Endothelial cell of umbilical vein (primary cell): ENCODE measurements around the gene MOB3C. TPM values are rescaled to one million over a fixed set of nuclear protein-coding genes. Genes with fewer than 3 reads are reported as not detected.

Experiments used
- BruUV-seq: library from RNA; stranded (reverse); fragments of 400-500 nt; replicated peaks from 2 replicates; lab custom pipeline; 2021; lab: Mats Ljungman, UMichigan
- CTCF ChIA-PET: fragments of 300-600, 350-600 bp; sonication (Branson Sonifier 250); formaldehyde crosslinking; loops from one replicate; lab custom pipeline; 2021; ENCODE audit warnings: antibody characterized with exemption, inconsistent platforms; lab: Charles Lee
- POLR2A ChIA-PET: fragments of 300-600, 350-600 bp; sonication (Branson Sonifier 250); formaldehyde crosslinking; loops from one replicate; lab custom pipeline; 2021; ENCODE audit warnings: antibody characterized with exemption, inconsistent platforms; lab: Charles Lee
- DNase-seq: peaks from one replicate; pipeline ENCODE4 v3.0.0-alpha.2; 2011; ENCODE audit warnings: low read depth, low spot score
- FAIRE-seq: peaks from 2 replicates; lab custom pipeline; 2011; peaks lifted over from hg19 to GRCh38; lab: Jason Lieb, UNC
- H2AFZ ChIP-seq: 2 replicates; pipeline ENCODE4 v1.6.0; 2012; ENCODE audit warnings: low read depth, low read length, control low read depth, inconsistent platforms
- H3K27ac ChIP-seq: 2 replicates; pipeline ENCODE4 v1.5.1; 2011; ENCODE audit warnings: low read depth, mild to moderate bottlenecking, control low read depth, low read length, moderate library complexity; ENCODE audit not compliant: insufficient read depth
- H3K27me3 ChIP-seq, 2 experiments: 2 replicates each; pipeline versions ENCODE4 v1.6.0 to v1.6.1; 2011; ENCODE audit warnings: low read length in 2 of 2, mixed read lengths in 1 of 2; ENCODE audit not compliant: control insufficient read depth in 2 of 2, insufficient read depth in 2 of 2
- H3K36me3 ChIP-seq, 2 experiments: 2 replicates in 1 of 2; 3 replicates in 1 of 2; pipeline ENCODE4 v1.5.1; 2011; ENCODE audit warnings: low read length in 2 of 2, mild to moderate bottlenecking in 1 of 2, moderate library complexity in 1 of 2; ENCODE audit not compliant: control insufficient read depth in 2 of 2, insufficient read depth in 2 of 2; ENCODE audit errors: extremely low read depth in 1 of 2
- H3K4me1 ChIP-seq: 3 replicates; pipeline ENCODE4 v1.5.1; 2011; ENCODE audit warnings: mild to moderate bottlenecking, low read length; ENCODE audit not compliant: control insufficient read depth, insufficient read depth; ENCODE audit errors: extremely low read depth
- H3K4me2 ChIP-seq: 2 replicates; pipeline ENCODE4 v1.6.1; 2011; ENCODE audit warnings: low read length, control low read depth, mixed read lengths; ENCODE audit not compliant: insufficient read depth
- H3K4me3 ChIP-seq, 3 experiments: fragments of 200-600 bp in 1 of 3; sonication (generic), shearing (Covaris generic) in 1 of 3; replicated peaks in 1 of 3; 2 replicates each; pipeline ENCODE4 v1.5.1; 2011 to 2016; ENCODE audit warnings: control low read depth in 3 of 3, low read length in 3 of 3, mild to moderate bottlenecking in 2 of 3, inconsistent platforms in 1 of 3, low read depth in 1 of 3, moderate library complexity in 1 of 3; ENCODE audit not compliant: insufficient read depth in 1 of 3
- H3K79me2 ChIP-seq: 2 replicates; pipeline ENCODE4 v1.6.0; 2012; ENCODE audit warnings: low read length, inconsistent platforms; ENCODE audit not compliant: control insufficient read depth, insufficient read depth
- H3K9ac ChIP-seq: replicated peaks from 2 replicates; pipeline ENCODE3; 2011; ENCODE audit warnings: low read length, control low read depth; ENCODE audit not compliant: insufficient read depth; ENCODE audit errors: extremely low read depth
- H3K9me1 ChIP-seq: replicated peaks from 3 replicates; pipeline ENCODE4 v1.6.0; 2011; ENCODE audit warnings: mild to moderate bottlenecking, low read length; ENCODE audit not compliant: control insufficient read depth, insufficient read depth; ENCODE audit errors: extremely low read depth
- H3K9me3 ChIP-seq: replicated peaks from 2 replicates; pipeline ENCODE4 v1.5.1; 2012; ENCODE audit warnings: low read length, inconsistent platforms; ENCODE audit not compliant: control insufficient read depth, insufficient read depth
- H4K20me1 ChIP-seq: replicated peaks from 2 replicates; pipeline ENCODE3; 2011; ENCODE audit warnings: mild to moderate bottlenecking, low read length; ENCODE audit not compliant: control insufficient read depth, insufficient read depth; ENCODE audit errors: extremely low read depth
- CTCF ChIP-seq, 2 donors: IDR thresholded peaks; 1 replicate in 1 of 2; 2 replicates in 1 of 2; pipeline ENCODE4 v1.5.1; 2011; ENCODE audit warnings: low read length in 2 of 2, mild to moderate bottlenecking in 2 of 2, moderate library complexity in 2 of 2, control low read depth in 1 of 2, inconsistent platforms in 1 of 2, low read depth in 1 of 2; ENCODE audit not compliant: insufficient read depth in 1 of 2; ENCODE audit errors: extremely low read depth in 1 of 2
- EZH2 ChIP-seq: IDR thresholded peaks from 2 replicates; pipeline ENCODE4 v1.6.1; 2012; ENCODE audit warnings: borderline replicate concordance, low read depth, mild to moderate bottlenecking, moderate library complexity, low read length, inconsistent platforms; ENCODE audit not compliant: severe bottlenecking
- FOS ChIP-seq: IDR thresholded peaks from 2 replicates; pipeline ENCODE4 v1.6.1; 2011; ENCODE audit warnings: mild to moderate bottlenecking, low read length, moderate library complexity, borderline replicate concordance; ENCODE audit not compliant: insufficient read depth
- GATA2 ChIP-seq: IDR thresholded peaks from 2 replicates; pipeline ENCODE4 v1.7.0; 2011; ENCODE audit warnings: low read depth, mild to moderate bottlenecking, moderate library complexity, mixed read lengths, low read length; ENCODE audit not compliant: insufficient read length, insufficient read depth
- JUN ChIP-seq: IDR thresholded peaks from 2 replicates; pipeline ENCODE4 v1.6.1; 2011; ENCODE audit warnings: borderline replicate concordance, low read depth; ENCODE audit not compliant: insufficient read length, insufficient read depth
- MYC ChIP-seq: IDR thresholded peaks from one replicate; pipeline ENCODE4 v1.6.1; 2011; ENCODE audit warnings: mild to moderate bottlenecking, low read depth, low read length
- POLR2A ChIP-seq: IDR thresholded peaks from 2 replicates; pipeline ENCODE4 v1.6.1; 2012; ENCODE audit warnings: low read depth, mild to moderate bottlenecking, control low read depth, low read length
- POLR2AphosphoS5 ChIP-seq: IDR thresholded peaks from 2 replicates; pipeline ENCODE4 v1.6.1; 2012; ENCODE audit warnings: low read depth, mild to moderate bottlenecking, control low read depth, low read length, moderate library complexity; ENCODE audit not compliant: insufficient read depth
- dilution Hi-C: fragments of 300-500 bp; cut with MboI; formaldehyde crosslinking; loops from one replicate; pipeline ENCODE4 v1.15.0; 2019; ENCODE audit warnings: low sequenced_read_pairs; ENCODE audit not compliant: extremely low pct_ligation_motif_present
- intact Hi-C: fragments of 100-400 bp; cut with micrococcal nuclease; formaldehyde crosslinking; loops from one replicate; pipeline ENCODE4 v1.10.0; 2022
- polyA plus RNA-seq, 4 experiments: library from polyadenylated mRNA; depleted of rRNA in 3 of 4; stranded (reverse) in 3 of 4; unstranded in 1 of 4; fragments of >200 nt; gene quantifications; 2 replicates each; pipeline versions ENCODE4 v1.2.1 to v1.2.3, GENCODE V29; 2011 to 2012; ENCODE audit warnings: missing spikeins in 1 of 4
- total RNA-seq: library from RNA; stranded (reverse); gene quantifications from 2 replicates; pipeline ENCODE4 v1.2.3, GENCODE V29; 2021
- TF ChIP-seq, protein P1 (sequence below): IDR thresholded peaks from 2 replicates; pipeline ENCODE4 v1.6.1; 2011; ENCODE audit not compliant: insufficient read depth, insufficient read length

The MOB3C gene
- total and polyA plus RNA-seq, 2 donors (not counting 3 experiments of a cell fraction or from before 2014, with no cell fraction given), result 6.1 to 8.4 TPM

DNA sequence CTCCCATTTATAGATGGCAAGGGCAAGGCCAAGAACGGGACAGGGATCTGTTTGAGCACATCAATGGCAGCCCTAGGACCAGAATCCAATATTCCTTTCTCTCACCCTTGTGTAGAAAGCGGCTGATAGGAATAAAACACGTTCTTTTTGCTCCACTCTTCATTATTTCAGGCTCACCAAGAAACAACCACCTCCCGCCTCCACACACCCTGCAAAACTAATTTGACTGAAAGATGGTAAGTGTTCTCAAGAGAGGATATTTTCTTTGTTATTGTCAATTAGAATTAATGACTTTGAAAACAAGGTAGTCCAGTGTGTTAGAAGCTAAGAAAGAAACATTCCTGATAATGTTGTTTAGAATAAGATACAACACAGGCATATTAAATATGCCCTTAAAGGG is 53.3 kb downstream of the MOB3C start:
- no peaks in the 10 kb centered on the region for H3K79me2 ChIP-seq
- CTCF ChIA-PET, result no interaction called here
- no peaks in the 10 kb centered on the region for H3K4me1 ChIP-seq
- intact Hi-C loops (no loop called here), dilution Hi-C loops (no loop called here)
- H3K9ac ChIP-seq, result no peak overlapping the region
- no TSS peak for BruUV-seq
- no peak overlapping the region for H3K4me2 ChIP-seq
- no peaks in the 10 kb centered on the region for H3K9me3 ChIP-seq
- POLR2A ChIA-PET, result no interaction called here
- no peak overlapping the region for H3K4me3 ChIP-seq
- FAIRE-seq, result no peak
- peaks cover 0 to 6% of the 10 kb centered on the region in 2 experiments for H3K36me3 ChIP-seq
- H3K9me1 ChIP-seq, result no peaks in the 10 kb centered on the region
- H4K20me1 ChIP-seq, result no peaks in the 10 kb centered on the region
- no peak overlapping the region for H2AFZ ChIP-seq
- TF ChIP-seq CTCF (IDR thresholded peaks at IDR 0.05; ENCODE audit: extremely low read depth in 1 of 2, insufficient read depth in 1 of 2, low read depth in 1 of 2, low read length in 2 of 2), result no peak
- TF ChIP-seq EZH2, result no peak
- TF ChIP-seq POLR2A, result no peak
- TF ChIP-seq, protein P1, sequence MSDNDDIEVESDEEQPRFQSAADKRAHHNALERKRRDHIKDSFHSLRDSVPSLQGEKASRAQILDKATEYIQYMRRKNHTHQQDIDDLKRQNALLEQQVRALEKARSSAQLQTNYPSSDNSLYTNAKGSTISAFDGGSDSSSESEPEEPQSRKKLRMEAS, result no peak
- TF ChIP-seq GATA2, result no peak
- no peak for TF ChIP-seq MYC
- TF ChIP-seq JUN, result no peak
- no peak for TF ChIP-seq POLR2AphosphoS5
- TF ChIP-seq FOS, result no peak
- no peak for DNase-seq
- no peak overlapping the region for H3K27ac ChIP-seq
- H3K27me3 ChIP-seq, result no peaks in the 10 kb centered on the region
